Mucosa of descending colon (tissue), 3 donors: ENCODE measurements around the gene PDF. TPM values are rescaled to one million over a fixed set of nuclear protein-coding genes. Genes with fewer than 3 reads are reported as not detected.

Source experiments
- ATAC-seq: fragments of 200-7000 bp; cut with Tn5 transposase; one replicate; pipeline ENCODE4 v1.9.1; 2020; ENCODE audit warnings: mild to moderate bottlenecking, moderate library complexity
- DNase-seq, 3 donors: peaks; one replicate each; pipeline ENCODE4 v3.0.0-alpha.2; 2020
- H3K36me3 ChIP-seq: fragments of 200-600 bp; one replicate; pipeline ENCODE4 v1.8.0; 2021; ENCODE audit warnings: low read depth, mild to moderate bottlenecking
- H3K4me1 ChIP-seq: fragments of 200-600 bp; one replicate; pipeline ENCODE4 v1.8.0; 2021; ENCODE audit warnings: low read depth, mild to moderate bottlenecking
- H3K4me3 ChIP-seq: fragments of 200-600 bp; one replicate; pipeline ENCODE4 v1.8.0; 2021; ENCODE audit warnings: mild to moderate bottlenecking
- H3K9me3 ChIP-seq: fragments of 200-600 bp; one replicate; pipeline ENCODE4 v1.8.0; 2021; ENCODE audit warnings: mild to moderate bottlenecking
- intact Hi-C, 2 donors: fragments of 100-400 bp; cut with DNase I in 1 of 2; cut with micrococcal nuclease in 1 of 2; formaldehyde crosslinking; loops; one replicate each; pipeline versions ENCODE4 v1.11.0 to v1.11.1; 2022; cut with DNase I, micrococcal nuclease
- total RNA-seq, 3 donors: library from RNA; stranded (reverse); fragmentation: NEBNext Ultra II Directional in 2 of 3; extraction: Animal tissue kit (Norgen Biotek cat#: 25700) in 2 of 3; gene quantifications; one replicate each; pipeline versions ENCODE4 v1.2.1 to v1.2.4, GENCODE V29; 2021 to 2023
- TF ChIP-seq, protein P1 (sequence below): fragments of 200-600 bp; IDR thresholded peaks from one replicate; pipeline ENCODE4 v1.8.0; 2022; ENCODE audit warnings: antibody characterized with exemption, mild to moderate bottlenecking
- donor health status: DM: no; HTN: no; CAD: no; lungs with moderate emphysema.
- donor health status: DM: no; HTN: no; CAD: no.
- donor health status: DM: no; HTN: yes; CAD: no.

PDF gene
- total RNA-seq, 3 donors from 2014 or later, result 9.0 to 14.8 (median 10.0) TPM

DNA sequence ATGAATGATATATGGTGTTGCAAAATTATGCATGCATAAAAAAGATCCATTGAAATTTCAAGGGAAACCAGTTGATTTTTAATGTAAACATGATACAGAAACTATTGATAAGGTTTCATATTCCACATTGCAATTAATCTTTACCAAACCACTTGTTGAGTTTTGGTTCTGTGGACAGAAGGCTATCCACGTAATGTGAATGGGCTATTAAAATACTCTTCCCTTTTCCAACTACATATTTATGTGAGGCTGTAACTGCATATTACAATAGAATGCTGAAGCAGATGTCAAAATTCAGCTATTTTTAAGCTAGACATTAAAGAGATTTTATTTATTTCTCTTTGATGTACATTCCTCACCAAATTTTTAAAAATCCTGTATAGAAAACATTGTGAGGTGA is 53.0 kb downstream of the PDF start:
- intact Hi-C loops, result no loop called here
- Histone ChIP-seq H3K36me3 (no peaks in the 10 kb centered on the region), H3K4me1 (no peaks in the 10 kb centered on the region), H3K9me3 (no peaks in the 10 kb centered on the region), H3K4me3 (no peak overlapping the region)
- TF ChIP-seq, protein P1, sequence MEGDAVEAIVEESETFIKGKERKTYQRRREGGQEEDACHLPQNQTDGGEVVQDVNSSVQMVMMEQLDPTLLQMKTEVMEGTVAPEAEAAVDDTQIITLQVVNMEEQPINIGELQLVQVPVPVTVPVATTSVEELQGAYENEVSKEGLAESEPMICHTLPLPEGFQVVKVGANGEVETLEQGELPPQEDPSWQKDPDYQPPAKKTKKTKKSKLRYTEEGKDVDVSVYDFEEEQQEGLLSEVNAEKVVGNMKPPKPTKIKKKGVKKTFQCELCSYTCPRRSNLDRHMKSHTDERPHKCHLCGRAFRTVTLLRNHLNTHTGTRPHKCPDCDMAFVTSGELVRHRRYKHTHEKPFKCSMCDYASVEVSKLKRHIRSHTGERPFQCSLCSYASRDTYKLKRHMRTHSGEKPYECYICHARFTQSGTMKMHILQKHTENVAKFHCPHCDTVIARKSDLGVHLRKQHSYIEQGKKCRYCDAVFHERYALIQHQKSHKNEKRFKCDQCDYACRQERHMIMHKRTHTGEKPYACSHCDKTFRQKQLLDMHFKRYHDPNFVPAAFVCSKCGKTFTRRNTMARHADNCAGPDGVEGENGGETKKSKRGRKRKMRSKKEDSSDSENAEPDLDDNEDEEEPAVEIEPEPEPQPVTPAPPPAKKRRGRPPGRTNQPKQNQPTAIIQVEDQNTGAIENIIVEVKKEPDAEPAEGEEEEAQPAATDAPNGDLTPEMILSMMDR, result no peak
- DNase-seq, result no peak
- no peak for ATAC-seq

Other genes starting within 250 kb of the PDF start
- gene HAS3, start 224.9 kb downstream of the PDF start, total RNA-seq, result 10 to 100 TPM in 2 of 3 donors, 1 to 10 TPM in 1; 4.6 to 19.4 (median 15.0) TPM
- gene CHTF8, start 198.0 kb downstream of the PDF start, total RNA-seq, result 100 to 1,000 TPM in 1 of 3 donors, 10 to 100 TPM in 2; 88.5 to 107 (median 94.5) TPM
- gene UTP4, start 197.9 kb downstream of the PDF start, total RNA-seq, result 10 to 100 TPM; 18.6 to 33.2 (median 24.6) TPM
- 10 to 100 TPM; 28.7 to 50.9 (median 34.0) TPM for gene SNTB2, start 143.4 kb downstream of the PDF start, total RNA-seq
- gene VPS4A, start 19.2 kb downstream of the PDF start, total RNA-seq, result 10 to 100 TPM; 35.9 to 39.6 (median 36.3) TPM
- gene COG8, start 9.0 kb upstream of the PDF start, total RNA-seq, result 10 to 100 TPM; 35.6 to 38.3 (median 36.8) TPM
- 10 to 100 TPM; 20.1 to 25.1 (median 22.4) TPM for gene NIP7, start 9.2 kb upstream of the PDF start, total RNA-seq
- 10 to 100 TPM in 1 of 3 donors, 1 to 10 TPM in 2; 2.2 to 18.1 (median 2.3) TPM for gene TMED6, start 21.2 kb upstream of the PDF start, total RNA-seq
- 10 to 100 TPM; 27.4 to 45.4 (median 35.1) TPM for gene TERF2, start 55.4 kb upstream of the PDF start, total RNA-seq
- 100 to 1,000 TPM; 121 to 187 (median 159) TPM for gene CYB5B, start 94.0 kb upstream of the PDF start, total RNA-seq
- 10 to 100 TPM; 29.1 to 48.4 (median 39.8) TPM for gene NFAT5, start 235.4 kb upstream of the PDF start, total RNA-seq